Body of pancreas (tissue), 4 donors: ENCODE data around the gene OGFOD2.

ENCODE experiments used
- CTCF ChIP-seq, 7 experiments: fragments of 450-650 bp in 4 of 7; fragments of 200-600 bp in 3 of 7; sonication (generic) in 3 of 7; IDR thresholded peaks; one replicate each; pipeline ENCODE4 v1.5.1; 2016 to 2019; ENCODE audit warnings: antibody characterized with exemption in 7 of 7
- POLR2A ChIP-seq, 3 donors: fragments of 450-650 bp; IDR thresholded peaks; one replicate each; pipeline ENCODE4 v1.6.1; 2016; ENCODE audit warnings: antibody characterized with exemption in 3 of 3, mild to moderate bottlenecking in 2 of 3

GRCh38 chr12:122996188-122996601 is 21.2 kb downstream of the OGFOD2 start:
- TF ChIP-seq CTCF (IDR thresholded peaks at IDR 0.05) (no peak), POLR2A (IDR thresholded peaks at IDR 0.05) (no peak)
